ENCODE data around the gene WDR37. TPM values are rescaled to one million over a fixed set of nuclear protein-coding genes. Genes with fewer than 3 reads are reported as not detected.
"Not testable (repeated sequence)": the region's sequence is repeated elsewhere in the genome, so short reads cannot be mapped to it uniquely, and the experiment has no call there.

The WDR37 gene
- total and polyA plus RNA-seq, 10 of the 15 experiments (the other 5 are each of a cell fraction or from before 2014, with no cell fraction given), result 1.9 to 11.1 (median 7.1) TPM

GRCh38 chr10:1160561-1161314 is 104.6 kb downstream of the WDR37 start (continued):
- TF ChIP-seq CTCF (IDR thresholded peaks at IDR 0.05 in 2 of 3, conservative IDR thresholded peaks at IDR 0.05 in 1 of 3; ENCODE audit: control insufficient read depth in 2 of 3, extremely low read depth in 1 of 3, insufficient read depth in 1 of 3, low read depth in 3 of 3, low read length in 3 of 3), result no peak
- no peak for TF ChIP-seq ZNF274 (IDR thresholded peaks at IDR 0.05; ENCODE audit: insufficient read depth, insufficient read length)
- TF ChIP-seq ZBTB4 (CRISPR knock-in tag; IDR thresholded peaks at IDR 0.05), result no peak
- TF ChIP-seq CHD1 (IDR thresholded peaks at IDR 0.05; ENCODE audit: low read depth, low read length), result no peak
- no peak for TF ChIP-seq KDM1A (IDR thresholded peaks at IDR 0.05; ENCODE audit: borderline replicate concordance)
- no peak for TF ChIP-seq HDGF (IDR thresholded peaks at IDR 0.05)
- no peak for TF ChIP-seq USF1 (IDR thresholded peaks at IDR 0.05; ENCODE audit: borderline replicate concordance, extremely low read length, insufficient read depth, low read depth, low read length)

- FAIRE-seq; BruUV-seq (replicated peaks); in situ Hi-C loops (cut with MboI); H3K9me3 ChIP-seq (replicated peaks; ENCODE audit: control insufficient read depth, insufficient read depth, low read length); H4K20me1 ChIP-seq (ENCODE audit: control insufficient read depth, insufficient read depth); H3K79me2 ChIP-seq (ENCODE audit: control insufficient read depth, insufficient read depth, low read length); H3K4me1 ChIP-seq (ENCODE audit: control insufficient read depth, insufficient read depth, low read length); H3K4me3 ChIP-seq; RAD21 ChIA-PET (ENCODE audit: unreplicated experiment); H3K27ac ChIP-seq (ENCODE audit: control insufficient read depth, insufficient read depth); POLR2A ChIA-PET; H3K9ac ChIP-seq (ENCODE audit: control insufficient read depth, insufficient read depth, low read length); H2AFZ ChIP-seq (ENCODE audit: control insufficient read depth, low read depth, low read length); SMC1A ChIA-PET (ENCODE audit: uncharacterized antibody, unreplicated experiment); CTCF ChIA-PET; H3K4me2 ChIP-seq (ENCODE audit: control insufficient read depth, insufficient read depth); H3K36me3 ChIP-seq (ENCODE audit: control insufficient read depth in 2 of 2, insufficient read depth in 2 of 2, low read length in 1 of 2); ATAC-seq; H3K27me3 ChIP-seq (replicated peaks in 1 of 2; ENCODE audit: control insufficient read depth in 2 of 2, insufficient read depth in 2 of 2, low read length in 1 of 2); intact Hi-C loops (cut with micrococcal nuclease; ENCODE audit: unreplicated experiment); DNase-seq (ENCODE audit: low read depth, low spot score): not testable (repeated sequence)
- 11% methylated on average over 4 of the region's 5 CpGs for WGBS (ENCODE audit: insufficient coverage, insufficient replicate concordance, low lambda C conversion rate, missing lambda C conversion rate)
Measured at GRCh38 chr10:1161315-1161673, 105.1 kb downstream of the WDR37 start.

Measured in GM12878 (cell line).